Stimulated activated CD4-positive, alpha-beta T cell treated with anti-CD3 and anti-CD28 coated beads, Interleukin-4, amount 100 ng/mL, for 48 hours (primary cell): ENCODE results near the gene SEMA4D.
A peak's percentile ranks its signal among the peaks of the same experiment; 100 is the strongest.
"Not testable (repeated sequence)": the region's sequence is repeated elsewhere in the genome, so short reads cannot be mapped to it uniquely, and the experiment has no call there.

Experiments used
- DNase-seq, 2 donors: peaks; one replicate each; pipeline ENCODE4 v3.0.0-alpha.2; 2020; ENCODE audit warnings: low read depth in 2 of 2

The SEMA4D gene

GRCh38 chr9:89353989-89354388, 143.9 kb downstream of the SEMA4D start:
- no peak for DNase-seq

GRCh38 chr9:89352874-89353649, 144.9 kb downstream of the SEMA4D start:
- no peak for DNase-seq

GRCh38 chr9:89352451-89352850, 145.5 kb downstream of the SEMA4D start:
- DNase-seq: no peak

- DNase-seq: no peak
Observed at GRCh38 chr9:89351584-89352300, 146.2 kb downstream of the SEMA4D start.

- DNase-seq: no peak
Observed at GRCh38 chr9:89350988-89351557, 146.8 kb downstream of the SEMA4D start.

GRCh38 chr9:89349607-89350006, 148.3 kb downstream of the SEMA4D start:
- DNase-seq: no peak

GRCh38 chr9:89347651-89348050, 150.3 kb downstream of the SEMA4D start:
- no peak for DNase-seq

- DNase-seq: no peak
Observed at GRCh38 chr9:89346696-89347095, 151.2 kb downstream of the SEMA4D start.

GRCh38 chr9:89345476-89345875, 152.4 kb downstream of the SEMA4D start:
- no peak for DNase-seq

- DNase-seq: not testable (repeated sequence)
Observed at GRCh38 chr9:89343812-89344211, 154.1 kb downstream of the SEMA4D start.

GRCh38 chr9:89342948-89343347, 155.0 kb downstream of the SEMA4D start:
- DNase-seq: no peak

GRCh38 chr9:89342213-89342612, 155.7 kb downstream of the SEMA4D start:
- no peak for DNase-seq

- no peak for DNase-seq
Observed at GRCh38 chr9:89340332-89340731, 157.6 kb downstream of the SEMA4D start.

- DNase-seq: no peak
Observed at GRCh38 chr9:89339807-89340206, 158.1 kb downstream of the SEMA4D start.

- no peak for DNase-seq
Observed at GRCh38 chr9:89330513-89330912, 167.4 kb downstream of the SEMA4D start.

GRCh38 chr9:89329917-89330316, 168.0 kb downstream of the SEMA4D start:
- no peak for DNase-seq

- no peak for DNase-seq
Observed at GRCh38 chr9:89328064-89328463, 169.8 kb downstream of the SEMA4D start.

- DNase-seq: no peak
Observed at GRCh38 chr9:89325733-89326132, 172.2 kb downstream of the SEMA4D start.

- no peak for DNase-seq
Observed at GRCh38 chr9:89323390-89323789, 174.5 kb downstream of the SEMA4D start.

GRCh38 chr9:89319015-89319905, 178.7 kb downstream of the SEMA4D start:
- no peak for DNase-seq

GRCh38 chr9:89318123-89319014, 179.5 kb downstream of the SEMA4D start, which contains the start of gene SECISBP2:
Gene SECISBP2 (plus strand): TSS chr9:89318500. CDS start chr9:89318577, 77 bp downstream.
- peak; percentile 92 for DNase-seq
